Gastroesophageal sphincter (tissue), 4 donors: ENCODE data around the gene IKZF3. TPM values are rescaled to one million over a fixed set of nuclear protein-coding genes. Genes with fewer than 3 reads are reported as not detected.

Experiments
- ATAC-seq: fragments of 150-250 bp; one replicate; pipeline ENCODE4 v1.9.1; 2016; ENCODE audit warnings: mild to moderate bottlenecking, moderate library complexity
- H3K27ac ChIP-seq, 4 donors: fragments of 200-600 bp; sonication (generic) in 3 of 4; 1 replicate in 3 of 4; 2 replicates in 1 of 4; pipeline ENCODE4 v1.5.1; 2016 to 2019
- H3K27me3 ChIP-seq: fragments of 200-600 bp; sonication (generic); one replicate; pipeline ENCODE4 v1.5.1; 2019
- H3K36me3 ChIP-seq, 2 donors: fragments of 200-600 bp; sonication (generic); one replicate each; pipeline ENCODE4 v1.5.1; 2019; ENCODE audit warnings: control low read depth in 1 of 2
- H3K4me1 ChIP-seq, 3 donors: fragments of 200-600 bp; sonication (generic); 1 replicate in 2 of 3; 2 replicates in 1 of 3; pipeline ENCODE4 v1.5.1; 2016 to 2019; ENCODE audit warnings: control low read depth in 2 of 3
- H3K4me3 ChIP-seq, 2 donors: fragments of 200-600 bp; sonication (generic); one replicate each; pipeline ENCODE4 v1.5.1; 2019; ENCODE audit warnings: mild to moderate bottlenecking in 1 of 2, moderate library complexity in 1 of 2
- H3K9me3 ChIP-seq, 3 donors: fragments of 200-600 bp; sonication (generic); one replicate each; pipeline ENCODE4 v1.5.1; 2017 to 2019; ENCODE audit warnings: control low read depth in 2 of 3
- CTCF ChIP-seq, 4 experiments: fragments of 200-600 bp in 2 of 4; fragments of 450-650 bp in 2 of 4; sonication (generic) in 1 of 4; IDR thresholded peaks; one replicate each; pipeline ENCODE4 v1.5.1; 2017 to 2019; ENCODE audit warnings: antibody characterized with exemption in 4 of 4, mild to moderate bottlenecking in 2 of 4, moderate library complexity in 2 of 4
- EP300 ChIP-seq: sonication (generic); formaldehyde crosslinking; IDR thresholded peaks from one replicate; pipeline ENCODE4 v1.6.1; 2017; ENCODE audit warnings: antibody characterized with exemption, mild to moderate bottlenecking
- POLR2A ChIP-seq, 2 donors: fragments of 450-650 bp; IDR thresholded peaks; one replicate each; pipeline ENCODE4 v1.6.1; 2017; ENCODE audit warnings: antibody characterized with exemption in 2 of 2, mild to moderate bottlenecking in 2 of 2, moderate library complexity in 1 of 2
- POLR2AphosphoS5 ChIP-seq: sonication (generic); formaldehyde crosslinking; IDR thresholded peaks from one replicate; pipeline ENCODE4 v1.6.1; 2017; ENCODE audit warnings: antibody characterized with exemption
- WGBS, 2 donors: methylation state at CpG; one replicate each; pipeline ENCODE4 v1.1.5; 2018; ENCODE audit warnings: low coverage in 1 of 2; 5-methylcytosine and 5-hydroxymethylcytosine counted together
- total RNA-seq, 4 donors: library from RNA; depleted of rRNA; stranded (reverse); fragments of >200 nt; gene quantifications; one replicate each; pipeline ENCODE4 v1.1.0, GENCODE V29; 2016

Gene IKZF3
- total RNA-seq, 4 donors from 2014 or later: 0.62 to 1.5 (median 0.95) TPM

- ATAC-seq: no peak
- 45 to 83% methylated on average over 3 of the region's 3 CpGs for WGBS, 2 donors
- no peak for TF ChIP-seq EP300
- TF ChIP-seq CTCF (IDR thresholded peaks at IDR 0.05): no peak
- TF ChIP-seq POLR2AphosphoS5: no peak
- TF ChIP-seq POLR2A (IDR thresholded peaks at IDR 0.05): no peak
- no peaks in the 10 kb centered on the region for H3K4me1 ChIP-seq
- H3K27ac ChIP-seq: no peak overlapping the region
- peaks cover 34% of the 10 kb centered on the region for H3K27me3 ChIP-seq
- H3K36me3 ChIP-seq: no peaks in the 10 kb centered on the region
- no peak overlapping the region for H3K4me3 ChIP-seq
- H3K9me3 ChIP-seq: no peaks in the 10 kb centered on the region
Measured at GRCh38 chr17:39793301-39793872, 70.7 kb downstream of the IKZF3 start.

GRCh38 chr17:39792526-39793221 lies 71.4 kb downstream of the IKZF3 start:
- TF ChIP-seq POLR2AphosphoS5 (no peak), EP300 (no peak), POLR2A (IDR thresholded peaks at IDR 0.05) (no peak), CTCF (IDR thresholded peaks at IDR 0.05) (no peak)
- Histone ChIP-seq H3K27ac (no peak overlapping the region), H3K36me3 (no peaks in the 10 kb centered on the region), H3K4me1 (no peaks in the 10 kb centered on the region), H3K9me3 (no peaks in the 10 kb centered on the region), H3K27me3 (peaks cover 34% of the 10 kb centered on the region), H3K4me3 (no peak overlapping the region)
- no peak for ATAC-seq
- 75 to 81% methylated on average over 7 to 10 of the region's 10 CpGs for WGBS, 2 donors

- Histone ChIP-seq H3K27ac (no peak overlapping the region), H3K4me3 (no peak overlapping the region), H3K27me3 (peaks cover 34% of the 10 kb centered on the region), H3K9me3 (no peaks in the 10 kb centered on the region), H3K4me1 (no peaks in the 10 kb centered on the region), H3K36me3 (no peaks in the 10 kb centered on the region)
- 32 to 39% methylated on average over 4 to 6 of the region's 6 CpGs for WGBS, 2 donors
- ATAC-seq: no peak
- TF ChIP-seq POLR2A (IDR thresholded peaks at IDR 0.05): no peak
- no peak for TF ChIP-seq EP300
- no peak for TF ChIP-seq CTCF (IDR thresholded peaks at IDR 0.05)
- no peak for TF ChIP-seq POLR2AphosphoS5
Measured at GRCh38 chr17:39791111-39791992, 72.8 kb downstream of the IKZF3 start.

- no peak for ATAC-seq
- Histone ChIP-seq H3K9me3 (no peaks in the 10 kb centered on the region), H3K4me3 (no peak overlapping the region), H3K36me3 (no peaks in the 10 kb centered on the region), H3K27me3 (peaks cover 44% of the 10 kb centered on the region), H3K27ac (no peak overlapping the region), H3K4me1 (no peaks in the 10 kb centered on the region)
- WGBS, 2 donors: 74 to 80% methylated on average over 8 of the region's 8 CpGs
- TF ChIP-seq POLR2AphosphoS5: no peak
- TF ChIP-seq POLR2A (IDR thresholded peaks at IDR 0.05): no peak
- no peak for TF ChIP-seq CTCF (IDR thresholded peaks at IDR 0.05)
- TF ChIP-seq EP300: no peak
Measured at GRCh38 chr17:39787743-39788484, 76.2 kb downstream of the IKZF3 start.
